ENCODE measurements around the gene CKM. TPM values are rescaled to one million over a fixed set of nuclear protein-coding genes. Genes with fewer than 3 reads are reported as not detected.

Gene CKM
- total and polyA plus RNA-seq, 2 experiments from 2014 or later, result 1.0 to 1.3 TPM

GRCh38 chr19:45354241-45354842 lies 31.7 kb upstream of the CKM start:
- Histone ChIP-seq H3K4me3 (no peak overlapping the region), H3K4me1 (ENCODE audit: insufficient read depth) (no peaks in the 10 kb centered on the region), H2AFZ (no peak overlapping the region), H4K20me1 (ENCODE audit: insufficient read depth, poor library complexity, severe bottlenecking) (no peaks in the 10 kb centered on the region), H3K36me3 (replicated peaks; ENCODE audit: insufficient read depth, low read depth) (no peaks in the 10 kb centered on the region), H3K27me3 (no peaks in the 10 kb centered on the region), H3K9me3 (ENCODE audit: low read depth) (no peaks in the 10 kb centered on the region), H3K9me2 (replicated peaks; ENCODE audit: insufficient read depth) (no peaks in the 10 kb centered on the region), H3K79me2 (no peaks in the 10 kb centered on the region), H3K27ac (no peak overlapping the region), H3K4me2 (no peak overlapping the region)
- no peak for DNase-seq (ENCODE audit: low spot score)
- 91% methylated on average over 11 of the region's 11 CpGs for WGBS (ENCODE audit: low lambda C conversion rate, missing lambda C conversion rate)
- TF ChIP-seq EZH2phosphoT487 (IDR thresholded peaks at IDR 0.05; ENCODE audit: low read depth, severe bottlenecking, unreplicated experiment), result no peak
- no peak for TF ChIP-seq EZH2 (IDR thresholded peaks at IDR 0.05; ENCODE audit: borderline replicate concordance)
- TF ChIP-seq, protein P1, sequence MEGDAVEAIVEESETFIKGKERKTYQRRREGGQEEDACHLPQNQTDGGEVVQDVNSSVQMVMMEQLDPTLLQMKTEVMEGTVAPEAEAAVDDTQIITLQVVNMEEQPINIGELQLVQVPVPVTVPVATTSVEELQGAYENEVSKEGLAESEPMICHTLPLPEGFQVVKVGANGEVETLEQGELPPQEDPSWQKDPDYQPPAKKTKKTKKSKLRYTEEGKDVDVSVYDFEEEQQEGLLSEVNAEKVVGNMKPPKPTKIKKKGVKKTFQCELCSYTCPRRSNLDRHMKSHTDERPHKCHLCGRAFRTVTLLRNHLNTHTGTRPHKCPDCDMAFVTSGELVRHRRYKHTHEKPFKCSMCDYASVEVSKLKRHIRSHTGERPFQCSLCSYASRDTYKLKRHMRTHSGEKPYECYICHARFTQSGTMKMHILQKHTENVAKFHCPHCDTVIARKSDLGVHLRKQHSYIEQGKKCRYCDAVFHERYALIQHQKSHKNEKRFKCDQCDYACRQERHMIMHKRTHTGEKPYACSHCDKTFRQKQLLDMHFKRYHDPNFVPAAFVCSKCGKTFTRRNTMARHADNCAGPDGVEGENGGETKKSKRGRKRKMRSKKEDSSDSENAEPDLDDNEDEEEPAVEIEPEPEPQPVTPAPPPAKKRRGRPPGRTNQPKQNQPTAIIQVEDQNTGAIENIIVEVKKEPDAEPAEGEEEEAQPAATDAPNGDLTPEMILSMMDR (IDR thresholded peaks at IDR 0.05; ENCODE audit: poor library complexity), result no peak

DNA sequence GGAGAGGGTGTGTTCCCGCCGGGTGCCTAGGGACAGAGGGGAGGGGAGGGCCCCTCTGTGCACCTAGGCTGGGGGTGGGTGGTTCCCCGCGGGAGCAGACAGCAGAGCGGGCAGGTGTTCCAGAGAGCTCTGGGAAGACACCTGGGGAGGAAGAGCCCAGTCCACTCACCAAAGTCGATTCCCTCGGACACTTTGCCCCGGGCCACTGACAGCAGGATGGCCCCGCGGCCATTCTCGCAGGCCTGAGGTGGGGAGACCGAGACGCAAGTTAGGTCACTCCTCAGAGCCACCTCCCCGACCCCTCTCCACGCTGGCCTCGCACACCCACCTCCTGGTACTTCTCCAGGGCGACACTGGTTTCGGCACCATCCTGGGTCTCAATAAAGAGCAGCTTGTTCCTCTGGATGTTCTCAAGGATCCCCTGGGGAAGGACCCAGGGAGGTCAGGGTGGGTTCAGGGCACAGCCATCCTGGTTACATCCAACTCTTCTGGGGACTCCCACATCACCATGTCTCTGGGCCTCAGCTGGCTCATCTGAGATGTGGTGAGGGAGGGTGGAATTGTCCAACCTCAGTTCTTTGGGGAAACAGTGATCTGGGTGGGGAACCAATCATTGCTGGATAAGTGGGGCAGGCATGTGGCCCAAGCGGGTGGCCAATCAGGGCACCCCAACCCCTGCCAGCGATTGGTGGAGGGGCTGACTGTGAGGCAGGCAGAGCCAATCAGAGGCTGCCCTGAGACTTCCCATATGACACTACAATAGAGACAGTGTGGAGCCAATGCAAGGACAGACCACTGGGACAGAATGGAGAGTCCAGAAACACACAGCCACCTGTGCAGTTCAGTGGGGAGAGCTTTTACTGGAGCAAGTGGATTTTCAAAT lies 30.5 kb upstream of the CKM start:
- 94% methylated on average over 15 of the region's 20 CpGs for WGBS (ENCODE audit: low lambda C conversion rate, missing lambda C conversion rate)
- DNase-seq (ENCODE audit: low spot score), result no peak
- Histone ChIP-seq H3K9me2 (replicated peaks; ENCODE audit: insufficient read depth) (no peaks in the 10 kb centered on the region), H3K4me1 (ENCODE audit: insufficient read depth) (no peaks in the 10 kb centered on the region), H3K9me3 (ENCODE audit: low read depth) (no peaks in the 10 kb centered on the region), H3K79me2 (no peaks in the 10 kb centered on the region), H3K27ac (no peak overlapping the region), H3K4me3 (no peak overlapping the region), H2AFZ (no peak overlapping the region), H4K20me1 (ENCODE audit: insufficient read depth, poor library complexity, severe bottlenecking) (no peaks in the 10 kb centered on the region), H3K4me2 (no peak overlapping the region), H3K36me3 (replicated peaks; ENCODE audit: insufficient read depth, low read depth) (no peaks in the 10 kb centered on the region), H3K27me3 (no peaks in the 10 kb centered on the region)
- TF ChIP-seq EZH2 (IDR thresholded peaks at IDR 0.05; ENCODE audit: borderline replicate concordance) (no peak), EZH2phosphoT487 (IDR thresholded peaks at IDR 0.05; ENCODE audit: low read depth, severe bottlenecking, unreplicated experiment) (no peak)
- TF ChIP-seq, protein P1 (IDR thresholded peaks at IDR 0.05; ENCODE audit: poor library complexity), result no peak

GRCh38 chr19:45352471-45352870 lies 29.8 kb upstream of the CKM start:
- no peak for DNase-seq (ENCODE audit: low spot score)
- Histone ChIP-seq H3K36me3 (replicated peaks; ENCODE audit: insufficient read depth, low read depth) (no peaks in the 10 kb centered on the region), H4K20me1 (ENCODE audit: insufficient read depth, poor library complexity, severe bottlenecking) (no peaks in the 10 kb centered on the region), H3K4me1 (ENCODE audit: insufficient read depth) (no peaks in the 10 kb centered on the region), H3K79me2 (no peaks in the 10 kb centered on the region), H3K4me2 (no peak overlapping the region), H3K27ac (no peak overlapping the region), H3K9me2 (replicated peaks; ENCODE audit: insufficient read depth) (no peaks in the 10 kb centered on the region), H3K4me3 (no peak overlapping the region), H3K27me3 (no peaks in the 10 kb centered on the region), H2AFZ (no peak overlapping the region), H3K9me3 (ENCODE audit: low read depth) (no peaks in the 10 kb centered on the region)
- 95% methylated on average over 20 of the region's 20 CpGs for WGBS (ENCODE audit: low lambda C conversion rate, missing lambda C conversion rate)
- no peak for TF ChIP-seq EZH2phosphoT487 (IDR thresholded peaks at IDR 0.05; ENCODE audit: low read depth, severe bottlenecking, unreplicated experiment)
- no peak for TF ChIP-seq EZH2 (IDR thresholded peaks at IDR 0.05; ENCODE audit: borderline replicate concordance)
- TF ChIP-seq, protein P1 (IDR thresholded peaks at IDR 0.05; ENCODE audit: poor library complexity), result no peak

Measured in hepatocyte (in vitro differentiated cells).